ENCODE measurements around the gene GAB1. TPM values are rescaled to one million over a fixed set of nuclear protein-coding genes. Genes with fewer than 3 reads are reported as not detected.

The GAB1 gene
- total RNA-seq, 1 experiment from 2014 or later, result 3.8 TPM

DNA sequence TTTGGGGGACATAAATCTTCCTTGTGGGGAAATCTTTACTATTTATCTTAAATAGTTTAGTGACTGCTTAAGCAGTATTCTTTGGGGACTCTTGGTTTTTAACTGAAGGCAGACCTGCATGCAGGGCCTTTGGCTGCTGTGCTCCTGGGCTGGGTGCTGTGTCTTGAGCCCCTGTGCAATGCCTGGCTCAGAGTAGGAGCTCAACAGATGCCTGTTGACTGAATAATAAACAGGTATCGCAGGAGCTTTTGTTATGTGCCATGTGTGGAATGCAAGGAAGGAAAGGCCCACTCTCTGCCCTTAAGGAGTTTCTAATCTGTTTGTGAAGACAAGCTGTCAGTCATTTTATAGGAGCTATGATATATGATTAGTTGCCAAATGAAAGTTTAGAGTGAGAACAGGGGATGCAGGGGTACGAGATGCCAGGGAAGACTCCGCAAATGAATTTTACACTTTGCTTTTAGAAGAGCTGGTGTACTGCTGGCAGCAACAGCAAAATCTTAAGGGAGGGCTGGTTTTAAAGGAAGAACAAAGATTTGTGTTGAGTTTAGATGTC, 6.7 kb downstream of the GAB1 start:
- Histone ChIP-seq H3K4me1 (ENCODE audit: control insufficient read depth in 1 of 2, insufficient read depth in 2 of 2, low read length in 2 of 2) (peaks cover 2 to 18% of the 10 kb centered on the region in 2 experiments; a peak in 3 of 4 replicates), H3K9ac (ENCODE audit: low read length) (no peak overlapping the region), H3K9me3 (ENCODE audit: control insufficient read depth in 1 of 2, insufficient read depth in 1 of 2, low read depth in 1 of 2, low read length in 2 of 2) (no peaks in the 10 kb centered on the region), H3K79me2 (ENCODE audit: insufficient read depth, low read length) (no peaks in the 10 kb centered on the region), H3K36me3 (ENCODE audit: control insufficient read depth in 1 of 2, insufficient read depth in 2 of 2, low read length in 2 of 2) (no peaks in the 10 kb centered on the region), H3K9me2 (ENCODE audit: insufficient read depth) (no peaks in the 10 kb centered on the region), H3K4me3 (replicated peaks in 1 of 2; ENCODE audit: low read depth in 1 of 2, low read length in 2 of 2) (no peak overlapping the region), H2AFZ (ENCODE audit: low read depth, low read length, poor library complexity, severe bottlenecking) (no peak overlapping the region), H3K4me2 (ENCODE audit: low read length) (no peak overlapping the region), H3K27me3 (ENCODE audit: insufficient read depth, low read length) (0 out of 2 replicates have a peak, but pooled peaks cover 2% of the 10 kb centered on the region), H4K20me1 (ENCODE audit: insufficient read depth) (no peaks in the 10 kb centered on the region), H3K27ac (ENCODE audit: low read depth, low read length) (no peak overlapping the region)
- intact Hi-C loops (cut with micrococcal nuclease), result no loop called here
- DNase-seq (ENCODE audit: low read depth, low spot score), result no peak
- BruUV-seq (replicated peaks), result no TSS peak
- ChIA-PET RAD21 (ENCODE audit: low non-redundant PET in 1 of 2, low total read pairs in 2 of 2, uncharacterized antibody in 2 of 2, unreplicated experiment in 2 of 2) (no interaction called here), POLR2A (no interaction called here), CTCF (no interaction called here)
- ATAC-seq, result no peak
- TF ChIP-seq RAD21 (IDR thresholded peaks at IDR 0.05; ENCODE audit: low read depth) (no peak), ZFX (IDR thresholded peaks at IDR 0.05) (no peak), YY1 (IDR thresholded peaks at IDR 0.05; ENCODE audit: extremely low read depth, insufficient replicate concordance, low read depth, low read length) (no peak), TCF7L2 (IDR thresholded peaks at IDR 0.05; ENCODE audit: borderline replicate concordance, extremely low read depth, insufficient read depth, insufficient read length) (no peak), CEBPB (IDR thresholded peaks at IDR 0.05; ENCODE audit: low read depth) (no peak), SRF (IDR thresholded peaks at IDR 0.05; ENCODE audit: low read depth) (no peak), POLR2A (IDR thresholded peaks at IDR 0.05; ENCODE audit: borderline replicate concordance, extremely low read depth, insufficient read depth, insufficient read length) (no peak), POLR2AphosphoS5 (IDR thresholded peaks at IDR 0.05; ENCODE audit: low read depth, low read length) (no peak)
- TF ChIP-seq, protein P1, sequence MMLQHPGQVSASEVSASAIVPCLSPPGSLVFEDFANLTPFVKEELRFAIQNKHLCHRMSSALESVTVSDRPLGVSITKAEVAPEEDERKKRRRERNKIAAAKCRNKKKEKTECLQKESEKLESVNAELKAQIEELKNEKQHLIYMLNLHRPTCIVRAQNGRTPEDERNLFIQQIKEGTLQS (IDR thresholded peaks at IDR 0.05), result no peak
- TF ChIP-seq, protein P2, sequence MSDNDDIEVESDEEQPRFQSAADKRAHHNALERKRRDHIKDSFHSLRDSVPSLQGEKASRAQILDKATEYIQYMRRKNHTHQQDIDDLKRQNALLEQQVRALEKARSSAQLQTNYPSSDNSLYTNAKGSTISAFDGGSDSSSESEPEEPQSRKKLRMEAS (IDR thresholded peaks at IDR 0.05), result no peak
- TF ChIP-seq, protein P3, sequence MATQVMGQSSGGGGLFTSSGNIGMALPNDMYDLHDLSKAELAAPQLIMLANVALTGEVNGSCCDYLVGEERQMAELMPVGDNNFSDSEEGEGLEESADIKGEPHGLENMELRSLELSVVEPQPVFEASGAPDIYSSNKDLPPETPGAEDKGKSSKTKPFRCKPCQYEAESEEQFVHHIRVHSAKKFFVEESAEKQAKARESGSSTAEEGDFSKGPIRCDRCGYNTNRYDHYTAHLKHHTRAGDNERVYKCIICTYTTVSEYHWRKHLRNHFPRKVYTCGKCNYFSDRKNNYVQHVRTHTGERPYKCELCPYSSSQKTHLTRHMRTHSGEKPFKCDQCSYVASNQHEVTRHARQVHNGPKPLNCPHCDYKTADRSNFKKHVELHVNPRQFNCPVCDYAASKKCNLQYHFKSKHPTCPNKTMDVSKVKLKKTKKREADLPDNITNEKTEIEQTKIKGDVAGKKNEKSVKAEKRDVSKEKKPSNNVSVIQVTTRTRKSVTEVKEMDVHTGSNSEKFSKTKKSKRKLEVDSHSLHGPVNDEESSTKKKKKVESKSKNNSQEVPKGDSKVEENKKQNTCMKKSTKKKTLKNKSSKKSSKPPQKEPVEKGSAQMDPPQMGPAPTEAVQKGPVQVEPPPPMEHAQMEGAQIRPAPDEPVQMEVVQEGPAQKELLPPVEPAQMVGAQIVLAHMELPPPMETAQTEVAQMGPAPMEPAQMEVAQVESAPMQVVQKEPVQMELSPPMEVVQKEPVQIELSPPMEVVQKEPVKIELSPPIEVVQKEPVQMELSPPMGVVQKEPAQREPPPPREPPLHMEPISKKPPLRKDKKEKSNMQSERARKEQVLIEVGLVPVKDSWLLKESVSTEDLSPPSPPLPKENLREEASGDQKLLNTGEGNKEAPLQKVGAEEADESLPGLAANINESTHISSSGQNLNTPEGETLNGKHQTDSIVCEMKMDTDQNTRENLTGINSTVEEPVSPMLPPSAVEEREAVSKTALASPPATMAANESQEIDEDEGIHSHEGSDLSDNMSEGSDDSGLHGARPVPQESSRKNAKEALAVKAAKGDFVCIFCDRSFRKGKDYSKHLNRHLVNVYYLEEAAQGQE (IDR thresholded peaks at IDR 0.05; ENCODE audit: low read depth), result no peak
- TF ChIP-seq, protein P4, sequence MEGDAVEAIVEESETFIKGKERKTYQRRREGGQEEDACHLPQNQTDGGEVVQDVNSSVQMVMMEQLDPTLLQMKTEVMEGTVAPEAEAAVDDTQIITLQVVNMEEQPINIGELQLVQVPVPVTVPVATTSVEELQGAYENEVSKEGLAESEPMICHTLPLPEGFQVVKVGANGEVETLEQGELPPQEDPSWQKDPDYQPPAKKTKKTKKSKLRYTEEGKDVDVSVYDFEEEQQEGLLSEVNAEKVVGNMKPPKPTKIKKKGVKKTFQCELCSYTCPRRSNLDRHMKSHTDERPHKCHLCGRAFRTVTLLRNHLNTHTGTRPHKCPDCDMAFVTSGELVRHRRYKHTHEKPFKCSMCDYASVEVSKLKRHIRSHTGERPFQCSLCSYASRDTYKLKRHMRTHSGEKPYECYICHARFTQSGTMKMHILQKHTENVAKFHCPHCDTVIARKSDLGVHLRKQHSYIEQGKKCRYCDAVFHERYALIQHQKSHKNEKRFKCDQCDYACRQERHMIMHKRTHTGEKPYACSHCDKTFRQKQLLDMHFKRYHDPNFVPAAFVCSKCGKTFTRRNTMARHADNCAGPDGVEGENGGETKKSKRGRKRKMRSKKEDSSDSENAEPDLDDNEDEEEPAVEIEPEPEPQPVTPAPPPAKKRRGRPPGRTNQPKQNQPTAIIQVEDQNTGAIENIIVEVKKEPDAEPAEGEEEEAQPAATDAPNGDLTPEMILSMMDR (IDR thresholded peaks at IDR 0.05 in 2 of 3, conservative IDR thresholded peaks at IDR 0.05 in 1 of 3; ENCODE audit: borderline replicate concordance in 1 of 3, insufficient read depth in 1 of 3, low read depth in 2 of 3, low read length in 2 of 3), result no peak

All from HCT116 (cell line).